CD4-positive, alpha-beta T cell treated with Interleukin-17A for 4 hours (primary cell): ENCODE measurements around the gene STK35.

ENCODE experiments used
- DNase-seq: peaks from one replicate; pipeline ENCODE4 v3.0.0-alpha.2; 2020; ENCODE audit warnings: mixed read lengths

Gene STK35

GRCh38 chr20:2136275-2136674 lies 34.6 kb downstream of the STK35 start:
- no peak for DNase-seq

DNA sequence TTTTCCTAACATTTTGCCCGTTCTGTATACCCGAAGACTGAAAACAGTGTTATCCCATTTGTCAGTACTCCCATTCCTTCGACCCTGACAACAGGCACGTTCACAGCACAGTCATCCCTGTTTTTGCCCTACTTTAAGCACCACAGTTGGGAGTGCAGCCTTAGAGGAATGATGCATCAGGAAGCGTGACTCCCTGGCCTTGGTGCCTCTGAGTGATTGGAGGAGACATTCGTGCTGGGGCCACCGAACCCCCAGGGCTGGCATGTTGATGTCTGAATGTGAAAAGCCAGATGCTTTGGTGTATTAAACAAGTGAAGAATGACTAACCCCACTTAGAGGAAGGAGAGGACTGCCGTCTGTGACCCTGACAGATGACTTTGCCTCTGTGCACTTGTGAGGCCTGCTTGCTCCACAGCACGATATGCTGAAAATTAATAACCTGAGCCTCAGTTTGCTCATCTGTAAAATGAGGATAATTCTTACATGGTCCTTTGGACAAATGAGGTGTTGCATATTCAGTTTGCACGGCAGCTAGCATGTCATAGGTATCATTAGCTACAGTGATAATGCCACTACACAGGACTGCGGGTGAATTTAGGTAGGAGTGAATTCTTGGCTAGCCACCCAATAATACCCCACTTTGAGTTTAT lies 36.0 kb downstream of the STK35 start:
- DNase-seq, result no peak

DNA sequence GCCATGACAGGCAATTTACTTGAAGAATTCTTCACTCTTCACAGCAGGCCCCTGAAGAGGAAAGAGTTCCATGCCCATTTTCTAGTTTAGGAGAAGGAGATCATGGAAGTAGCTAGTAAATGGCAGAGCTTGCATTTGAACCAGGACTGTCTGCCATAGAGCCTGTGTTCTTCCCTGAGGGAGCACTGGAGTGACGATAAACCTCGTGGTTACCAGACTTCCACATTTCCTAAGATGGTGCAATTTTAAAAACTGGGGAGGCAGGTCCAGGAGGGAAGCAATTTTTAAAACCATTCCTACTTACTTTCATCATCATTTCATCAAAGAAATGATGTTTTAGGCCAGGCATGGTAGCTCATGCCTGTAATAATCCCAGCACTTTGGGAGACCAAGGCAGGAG lies 36.8 kb downstream of the STK35 start:
- no peak for DNase-seq

DNA sequence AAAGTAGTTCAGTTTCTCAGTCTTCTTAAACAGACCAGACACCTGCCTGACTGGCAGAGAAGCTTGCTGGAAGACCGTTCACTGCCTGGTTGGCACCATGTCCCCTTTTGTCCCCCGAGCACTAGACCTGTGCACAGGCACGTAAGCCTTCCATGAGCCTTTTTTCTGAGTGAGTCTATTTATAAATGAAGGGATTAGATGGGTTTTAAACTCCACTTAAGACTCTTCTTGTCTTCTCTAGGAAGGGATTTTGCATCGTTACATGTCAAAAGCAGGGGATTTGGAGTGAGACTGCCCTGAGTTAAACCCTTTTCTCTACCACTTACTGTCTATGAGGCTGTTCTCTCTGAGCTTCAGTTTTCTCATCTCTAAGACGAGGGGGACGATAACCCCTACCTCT lies 37.6 kb downstream of the STK35 start:
- no peak for DNase-seq

- no peak for DNase-seq
Measured at GRCh38 chr20:2139736-2140135, 38.1 kb downstream of the STK35 start.

DNA sequence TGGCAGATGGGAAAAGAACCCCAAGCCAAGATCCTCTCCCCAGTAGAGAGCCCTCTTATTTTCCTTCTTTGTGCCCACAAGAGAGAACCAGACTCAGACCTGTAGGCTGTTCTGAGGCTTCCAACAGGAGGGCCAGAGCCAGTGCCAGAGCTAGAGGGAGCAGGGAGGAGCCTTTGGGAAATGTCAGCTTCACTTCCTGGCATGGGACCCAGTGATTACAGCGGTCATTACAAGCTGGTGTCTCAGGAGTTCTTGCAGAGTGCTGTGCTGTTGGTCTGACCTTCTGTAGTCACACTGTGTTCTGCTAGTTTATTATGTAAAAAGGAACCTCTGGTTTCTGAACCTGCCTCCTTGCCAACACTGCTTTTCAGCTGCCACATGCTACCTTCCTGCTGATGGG lies 38.9 kb downstream of the STK35 start:
- no peak for DNase-seq

DNA sequence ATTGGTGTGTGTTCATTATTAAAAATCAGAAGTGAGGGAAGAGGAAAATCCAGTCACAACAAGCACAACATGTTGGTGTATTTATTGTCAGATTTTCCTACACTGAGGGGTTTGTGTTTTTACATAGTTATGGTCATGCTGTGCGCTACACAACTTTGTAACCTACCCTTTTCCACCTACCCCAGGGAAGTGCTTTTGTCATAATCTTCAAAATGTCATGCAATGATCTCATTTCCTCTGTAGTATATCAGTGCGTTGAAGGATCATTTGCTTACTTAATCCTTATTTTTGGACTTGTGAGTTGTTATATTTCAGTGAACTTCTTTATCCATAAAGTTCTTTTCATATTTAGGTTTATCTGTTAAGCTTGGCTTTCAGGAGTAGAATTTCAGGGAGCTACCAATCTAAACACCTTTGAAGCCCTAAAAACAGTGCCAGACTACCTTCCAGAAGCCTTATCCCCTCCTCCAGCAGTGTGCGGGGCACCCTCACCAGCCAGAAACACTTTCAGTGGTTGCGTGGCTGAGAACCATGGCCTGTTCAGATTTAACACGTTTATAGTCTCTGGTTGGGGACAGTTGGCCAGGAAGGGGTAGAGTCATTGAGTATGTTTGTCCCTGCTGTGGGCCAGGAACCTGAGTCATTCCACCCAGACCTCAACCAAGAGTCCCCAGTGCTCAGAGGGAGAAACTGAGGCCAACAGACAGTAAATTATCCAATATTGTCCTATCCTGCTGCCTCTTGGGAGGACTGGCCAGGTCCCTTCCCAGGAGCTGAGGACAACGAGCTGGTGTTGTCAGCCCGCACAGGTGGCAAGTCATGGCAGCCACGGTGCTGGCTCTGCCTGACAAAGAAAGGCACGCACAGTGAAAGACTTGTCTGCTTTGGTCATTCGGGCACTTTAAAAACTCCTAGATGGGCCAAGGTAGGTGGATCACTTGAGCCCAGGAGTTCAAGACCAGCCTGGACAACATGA lies 40.3 kb downstream of the STK35 start:
- DNase-seq, result no peak

GRCh38 chr20:2142649-2143048 lies 41.0 kb downstream of the STK35 start:
- DNase-seq, result no peak

- DNase-seq, result no peak
Measured at GRCh38 chr20:2143594-2143993, 42.0 kb downstream of the STK35 start.

DNA sequence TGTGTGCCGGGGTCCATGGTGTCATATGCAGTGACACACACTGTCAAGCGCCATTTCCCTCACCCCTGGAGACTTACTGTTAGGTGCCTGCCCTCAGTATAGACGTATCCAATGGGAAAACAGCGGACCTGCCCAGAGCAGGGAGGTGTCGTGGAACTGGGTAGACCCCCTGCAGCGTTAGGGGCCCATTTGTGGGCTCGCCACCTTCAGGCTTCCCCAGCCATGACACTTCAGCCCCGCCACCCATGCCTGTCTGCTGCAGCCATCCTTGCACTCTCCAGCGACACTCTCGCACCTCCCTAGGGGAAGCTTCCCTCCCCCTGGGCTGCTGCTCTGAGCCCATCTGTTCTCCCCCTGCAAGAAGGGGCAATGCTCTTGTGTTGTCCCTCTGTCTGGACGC lies 43.2 kb downstream of the STK35 start:
- DNase-seq, result no peak

DNA sequence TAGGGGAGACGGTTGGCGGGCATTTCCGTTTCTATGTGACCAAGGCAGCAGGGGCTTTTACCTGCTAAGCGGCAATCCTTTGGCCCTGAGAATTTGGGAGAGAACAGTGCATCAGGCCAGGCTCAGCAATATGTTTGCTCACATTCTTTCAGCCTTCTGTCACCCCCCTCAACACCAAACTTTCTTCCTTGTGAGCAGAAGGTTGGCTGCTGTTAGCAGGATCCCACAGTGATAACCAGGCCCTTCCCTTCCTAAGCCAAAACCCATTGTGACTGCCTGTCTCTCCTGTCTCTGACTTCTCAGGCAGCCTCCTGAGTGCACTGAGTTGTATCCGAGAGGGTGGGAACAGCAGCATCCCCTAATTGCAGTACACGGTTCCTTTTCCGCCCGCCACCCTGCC lies 43.7 kb downstream of the STK35 start:
- no peak for DNase-seq

DNA sequence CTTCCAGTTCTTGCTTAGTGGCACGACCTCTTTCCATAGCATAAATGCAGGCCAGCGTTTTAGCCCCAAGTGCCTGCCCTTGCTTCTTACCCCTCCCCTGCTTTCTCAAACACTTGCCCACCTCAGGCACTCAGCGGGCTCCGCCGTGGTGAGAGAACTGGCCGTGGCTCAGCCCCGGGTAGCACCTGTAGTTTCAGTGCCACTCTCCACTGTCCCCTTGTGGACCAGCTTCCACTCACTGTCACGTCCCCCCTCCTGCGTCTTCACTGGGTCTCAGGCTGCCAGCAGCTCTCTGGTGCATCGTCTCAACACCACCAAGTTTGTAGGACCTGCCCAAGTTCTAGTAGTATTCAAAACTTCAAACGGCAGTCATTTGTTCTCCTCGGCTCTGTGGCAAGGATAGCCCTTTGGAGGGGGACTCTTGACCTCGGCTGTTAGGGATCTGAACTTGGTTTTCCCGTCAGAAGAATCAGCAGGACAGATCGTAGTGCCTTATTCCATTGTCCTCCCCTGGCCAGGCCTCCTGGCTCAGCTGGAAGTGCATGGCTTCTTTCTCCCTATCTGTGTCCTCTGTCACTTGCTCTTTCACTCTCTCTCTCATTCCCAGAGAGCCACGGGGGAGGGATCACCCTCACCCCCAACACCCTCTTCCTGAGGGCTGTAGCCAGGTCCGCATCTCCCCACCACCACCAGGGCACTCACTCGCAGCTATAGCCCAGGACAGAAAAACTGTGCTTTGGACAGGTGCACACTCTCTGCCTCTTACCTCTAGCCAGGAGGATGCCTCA lies 44.6 kb downstream of the STK35 start:
- DNase-seq, result no peak

GRCh38 chr20:2149507-2149906 lies 47.9 kb downstream of the STK35 start:
- DNase-seq, result no peak

- no peak for DNase-seq
Measured at GRCh38 chr20:2150660-2151059, 49.0 kb downstream of the STK35 start.

DNA sequence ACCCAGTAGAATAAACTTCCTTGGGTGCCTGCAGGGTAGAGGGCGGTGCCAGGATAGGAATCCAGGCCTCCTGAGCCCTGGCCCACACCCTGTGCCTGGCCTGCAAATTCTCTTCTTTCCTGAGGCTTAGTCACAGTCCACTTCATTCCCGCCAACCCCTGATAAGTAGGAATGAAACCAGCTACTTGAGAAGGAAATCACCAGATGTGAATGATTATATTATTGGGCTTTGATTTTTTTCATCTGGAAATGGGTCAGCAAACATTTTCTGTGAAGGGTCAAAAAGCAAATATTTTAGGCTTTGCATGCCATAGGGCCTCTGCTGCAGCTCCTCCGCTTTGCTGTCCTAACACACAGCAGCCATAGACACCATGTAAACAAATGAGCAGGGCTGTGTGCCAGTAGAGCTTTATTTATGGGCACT lies 50.2 kb downstream of the STK35 start:
- no peak for DNase-seq

- DNase-seq, result no peak
Measured at GRCh38 chr20:2152317-2152716, 50.7 kb downstream of the STK35 start.

DNA sequence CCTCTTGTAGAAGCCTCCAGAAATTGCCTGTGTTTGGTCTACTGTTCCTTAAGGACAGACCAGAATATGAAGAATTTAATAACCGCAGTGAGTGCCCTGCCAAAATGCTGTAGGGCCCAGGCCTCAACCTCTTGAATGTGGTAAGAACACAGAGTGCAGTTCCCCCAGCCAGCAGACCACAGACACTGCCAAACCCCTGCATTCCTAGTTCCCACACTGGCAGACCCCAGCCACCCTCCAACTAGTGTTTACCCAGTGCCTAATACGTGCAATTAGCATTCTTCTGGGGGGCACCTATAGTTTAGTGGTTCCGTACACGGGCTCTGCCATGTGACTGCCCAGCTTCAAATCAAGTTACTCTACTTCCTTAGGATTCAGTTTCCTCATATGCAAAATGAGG lies 51.7 kb downstream of the STK35 start:
- no peak for DNase-seq

DNA sequence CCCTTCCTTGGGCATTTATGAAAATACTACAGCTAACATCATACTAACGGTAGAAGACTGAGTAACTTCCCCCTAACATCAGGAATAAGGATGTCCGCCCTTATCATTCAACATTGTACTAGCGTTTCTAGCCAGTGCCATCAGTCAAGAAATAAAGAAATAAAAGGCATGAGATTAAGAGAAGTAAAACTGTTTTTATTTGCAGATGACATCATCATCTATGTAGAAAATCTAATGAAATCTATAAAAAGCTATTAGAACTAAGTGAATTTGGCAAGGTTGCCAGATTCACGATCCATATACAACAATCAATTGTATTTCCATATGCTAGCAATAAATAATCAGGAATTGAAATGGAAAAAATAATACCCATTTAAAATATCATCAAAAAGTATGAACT lies 54.6 kb downstream of the STK35 start:
- DNase-seq, result no peak

- no peak for DNase-seq
Measured at GRCh38 chr20:2156666-2157624, 55.3 kb downstream of the STK35 start.

GRCh38 chr20:2162125-2162822 lies 60.6 kb downstream of the STK35 start:
- DNase-seq, result no peak

DNA sequence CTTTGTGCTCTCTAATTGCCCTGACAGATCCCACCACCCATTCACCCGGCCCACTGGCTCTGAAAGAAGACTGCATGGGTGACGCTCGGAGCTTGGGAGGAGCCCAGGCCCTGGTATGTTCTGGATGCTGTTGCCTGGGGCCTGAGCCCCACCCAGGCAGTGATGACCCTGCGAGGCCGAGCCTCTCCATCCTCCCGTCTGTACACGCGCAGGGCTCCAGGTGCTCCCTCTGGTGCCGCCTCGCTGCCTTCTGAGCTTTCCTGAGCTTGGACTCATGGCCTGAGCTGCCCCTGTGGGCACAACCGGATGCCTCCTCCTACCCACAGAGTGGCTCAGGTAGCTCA lies 61.2 kb downstream of the STK35 start:
- DNase-seq, result no peak

GRCh38 chr20:2163312-2163711 lies 61.7 kb downstream of the STK35 start:
- DNase-seq, result no peak
